K562 (cell line): Measurements from ENCODE around the gene RSPH6A. TPM values are rescaled to one million over a fixed set of nuclear protein-coding genes. Genes with fewer than 3 reads are reported as not detected.

ENCODE experiments used
- ATAC-seq: fragments of 200-7000 bp; cut with Tn5 transposase; 3 replicates; pipeline ENCODE4 v1.9.1; 2020; ENCODE audit warnings: moderate library complexity
- BruUV-seq: library from RNA; stranded (reverse); fragments of 400-500 nt; replicated peaks from 2 replicates; lab custom pipeline; 2021; lab: Mats Ljungman, UMichigan
- CTCF ChIA-PET: fragments of 300-600 bp; formaldehyde crosslinking; extraction: SDS; loops from one replicate; lab custom pipeline; 2021; ENCODE audit warnings: low intra/inter-chr PET ratio; lab: Yijun Ruan, JAX
- POLR2A ChIA-PET: fragments of 300-600, 350-650 bp; sonication (Branson Sonifier 250); formaldehyde crosslinking; extraction: SDS; loops from one replicate; lab custom pipeline; 2021; ENCODE audit warnings: antibody characterized with exemption, inconsistent platforms; lab: Yijun Ruan, JAX
- DNase-seq, 4 experiments: peaks; one replicate each; pipeline versions ENCODE4 v3.0.0 to v3.0.0-alpha.2; 2011 to 2018; ENCODE audit warnings: low spot score in 3 of 4, mixed read lengths in 3 of 4; ENCODE audit errors: extremely low read depth in 1 of 4
- FAIRE-seq: peaks from 2 replicates; lab custom pipeline; 2011; peaks lifted over from hg19 to GRCh38; lab: Jason Lieb, UNC
- H2AFZ ChIP-seq: 2 replicates; pipeline ENCODE4 v1.6.0; 2011; ENCODE audit warnings: low read depth, low read length, control low read depth, inconsistent platforms
- H3K27ac ChIP-seq: fragments of 200-600 bp; 3 replicates; pipeline ENCODE4 v1.8.0; 2011; ENCODE audit warnings: low read depth, mild to moderate bottlenecking, control low read depth, inconsistent platforms, low read length, moderate library complexity, mixed read lengths; ENCODE audit errors: extremely low read depth
- H3K27me3 ChIP-seq, 2 experiments: fragments of 300-600 bp in 1 of 2; 2 replicates in 1 of 2; 3 replicates in 1 of 2; pipeline versions ENCODE4 v1.6.0 to v1.8.0; 2011; ENCODE audit warnings: inconsistent platforms in 2 of 2, low read length in 2 of 2, mild to moderate bottlenecking in 1 of 2, mixed read lengths in 1 of 2, moderate library complexity in 1 of 2; ENCODE audit not compliant: control insufficient read depth in 2 of 2, insufficient read depth in 2 of 2
- H3K36me3 ChIP-seq: fragments of 300-600 bp; 3 replicates; pipeline ENCODE4 v1.8.0; 2011; ENCODE audit warnings: mild to moderate bottlenecking, low read length, inconsistent platforms; ENCODE audit not compliant: control insufficient read depth, insufficient read depth
- H3K4me1 ChIP-seq, 2 experiments: fragments of 200-600 bp in 1 of 2; replicated peaks in 1 of 2; 2 replicates in 1 of 2; 3 replicates in 1 of 2; pipeline versions ENCODE4 v1.5.1 to v1.8.0; 2011; ENCODE audit warnings: inconsistent platforms in 2 of 2, low read length in 2 of 2, mild to moderate bottlenecking in 1 of 2, mixed read lengths in 1 of 2, moderate library complexity in 1 of 2; ENCODE audit not compliant: control insufficient read depth in 2 of 2, insufficient read depth in 2 of 2
- H3K4me2 ChIP-seq: 2 replicates; pipeline ENCODE4 v1.6.1; 2011; ENCODE audit warnings: low read length, control low read depth, inconsistent platforms, mixed read lengths; ENCODE audit not compliant: insufficient read depth
- H3K4me3 ChIP-seq: fragments of 200-600 bp; sonication (generic), shearing (Covaris generic); 2 replicates; pipeline ENCODE4 v1.5.1; 2016; ENCODE audit warnings: control low read depth, inconsistent platforms
- H3K79me2 ChIP-seq: fragments of 200-600 bp; 3 replicates; pipeline ENCODE4 v1.8.0; 2011; ENCODE audit warnings: low read length, inconsistent platforms; ENCODE audit not compliant: control insufficient read depth, insufficient read depth
- H3K9ac ChIP-seq, 2 experiments: 2 replicates each; pipeline versions ENCODE4 v1.6.0 to v1.6.1; 2011; ENCODE audit warnings: low read depth in 2 of 2, low read length in 2 of 2, control low read depth in 1 of 2, inconsistent platforms in 1 of 2, mild to moderate bottlenecking in 1 of 2, mixed read lengths in 1 of 2; ENCODE audit not compliant: insufficient read depth in 1 of 2
- H3K9me1 ChIP-seq: one replicate; pipeline ENCODE4 v1.6.0; 2011; ENCODE audit warnings: inconsistent platforms, mild to moderate bottlenecking, low read length, moderate library complexity; ENCODE audit not compliant: control insufficient read depth, insufficient read depth
- H3K9me3 ChIP-seq: replicated peaks from 2 replicates; pipeline ENCODE4 v1.5.1; 2011; ENCODE audit warnings: low read depth, low read length, inconsistent platforms; ENCODE audit not compliant: control insufficient read depth, insufficient read depth
- H4K20me1 ChIP-seq: replicated peaks from 2 replicates; pipeline ENCODE4 v1.6.1; 2011; ENCODE audit warnings: low read length, inconsistent platforms, mixed read lengths; ENCODE audit not compliant: control insufficient read depth, insufficient read depth
- KLF10 ChIP-seq: fragments of 250-450 bp; sonication (Bioruptor Pico); IDR thresholded peaks from 2 replicates; pipeline ENCODE4 v1.6.1; 2021; ENCODE audit warnings: matching md5 sums
- POLR2G ChIP-seq: fragments of 200-400 bp; formaldehyde crosslinking; IDR thresholded peaks from 2 replicates; pipeline ENCODE4 v1.6.1; 2017; ENCODE audit warnings: low read depth, mild to moderate bottlenecking, antibody characterized with exemption, low read length, moderate library complexity
- ZNF124 ChIP-seq: sonication (generic); formaldehyde crosslinking; IDR thresholded peaks from 2 replicates; pipeline ENCODE4 v1.8.1; 2022; ENCODE audit warnings: missing genetic modification reagents
- WGBS: fragments of 100-300 bp; shearing (Covaris generic); methylation state at CpG from one replicate; pipeline ENCODE4 v1.1.6; 2016; ENCODE audit warnings: low coverage, mixed read lengths; ENCODE audit not compliant: insufficient coverage; ENCODE audit errors: missing lambda C conversion rate; 5-methylcytosine and 5-hydroxymethylcytosine counted together
- in situ Hi-C: fragments of 300-500 bp; cut with MboI; formaldehyde crosslinking; loops from 4 replicates; pipeline ENCODE4 v1.15.0; 2018; ENCODE audit warnings: inconsistent platforms, mixed read lengths
- intact Hi-C: fragments of 100-400 bp; cut with micrococcal nuclease; formaldehyde crosslinking; loops from 2 replicates; pipeline ENCODE4 v1.14.2; 2022
- polyA plus RNA-seq, 8 experiments: library from polyadenylated mRNA; depleted of rRNA in 4 of 8; stranded (reverse) in 5 of 8; unstranded in 3 of 8; fragments of >200 nt; fragmentation: Nextera tagmentation in 2 of 8; fragmentation: Illumina TruSeq in 1 of 8; extraction: Ambion mirVana in 2 of 8; extraction: Trizol in 1 of 8; gene quantifications; 2 replicates each; pipeline versions ENCODE4 v1.2.1 to v1.2.3, GENCODE V29; 2011 to 2014; ENCODE audit warnings: inconsistent platforms in 1 of 8, missing spikeins in 1 of 8
- total RNA-seq, 7 experiments: library from RNA; depleted of rRNA in 6 of 7; stranded (reverse); fragments of >200 nt in 6 of 7; fragmentation: Illumina TruSeq in 2 of 7; extraction: Trizol in 2 of 7; gene quantifications; 2 replicates each; pipeline versions ENCODE4 v1.2.1 to v1.2.3, GENCODE V29; 2011 to 2021; ENCODE audit warnings: low replicate concordance in 1 of 7

RSPH6A gene
- total and polyA plus RNA-seq, 9 of the 15 experiments (the other 6 are each of a cell fraction or from before 2014, with no cell fraction given) = 0.03 to 0.15 (median 0.07) TPM; not detected in 5

- DNase-seq (peak in 1 of 4 experiments; percentile 38), ATAC-seq (no peak), FAIRE-seq (no peak)
- Histone ChIP-seq H3K4me2 (no peak within 1 kb of the TSS), H3K4me3 (no peak within 1 kb of the TSS), H3K4me1 (peaks cover 16 to 75% of the 10 kb centered on the region in 2 experiments), H3K9ac (peak within 1 kb of the TSS in 1 of 2 experiments; percentile 78; a peak in 2 of 4 replicates), H2AFZ (no peak within 1 kb of the TSS), H3K27ac (no peak within 1 kb of the TSS), H3K27me3 (no peaks in the 10 kb centered on the region), H4K20me1 (peaks cover 10% of the 10 kb centered on the region; the same call in 1 of the 2 replicates), H3K36me3 (peaks cover 34% of the 10 kb centered on the region; the same call in 2 of the 3 replicates), H3K9me3 (no peaks in the 10 kb centered on the region), H3K79me2 (no peaks in the 10 kb centered on the region), H3K9me1 (peaks cover 9% of the 10 kb centered on the region)
- intact Hi-C loops = no loop called here
- CTCF ChIA-PET = no interaction called here
- in situ Hi-C loops = no loop called here
- WGBS = 59% methylated on average over 8 of the region's 18 CpGs
- TF ChIP-seq ZNF124 = no peak
- TF ChIP-seq KLF10 (CRISPR knock-in tag) = no peak
- peak; percentile 56 for TF ChIP-seq POLR2G
- BruUV-seq = no TSS peak
- POLR2A ChIA-PET = interaction anchor here (0.6 to 7.7 kb wide), 4 partner anchors 10 to 738 kb away, joined by 3 to 70 read pairs (median 6); partner anchors contain the start of genes DMWD and SIX5
These were observed 32.9 kb downstream of the RSPH6A start, which contains the start of gene DMPK for GRCh38 chr19:45782162-45782691. Gene DMPK (minus strand): TSS chr19:45782490. CDS start chr19:45782352, 138 bp downstream.
